VCaP (cell line): ENCODE measurements around the gene IL12RB1.
A peak's percentile ranks its signal among the peaks of the same experiment; 100 is the strongest.
"Not testable (repeated sequence)": the region's sequence is repeated elsewhere in the genome, so short reads cannot be mapped to it uniquely, and the experiment has no call there.

ENCODE experiments used
- H3K27ac ChIP-seq: fragments of 450-650 bp; 2 replicates; pipeline ENCODE4 v1.5.1; 2017
- TF ChIP-seq, protein P1 (sequence below): fragments of 450-650 bp; conservative IDR thresholded peaks from 2 replicates; pipeline ENCODE4 v1.5.1; 2017; ENCODE audit warnings: mild to moderate bottlenecking, moderate library complexity

The IL12RB1 gene

DNA sequence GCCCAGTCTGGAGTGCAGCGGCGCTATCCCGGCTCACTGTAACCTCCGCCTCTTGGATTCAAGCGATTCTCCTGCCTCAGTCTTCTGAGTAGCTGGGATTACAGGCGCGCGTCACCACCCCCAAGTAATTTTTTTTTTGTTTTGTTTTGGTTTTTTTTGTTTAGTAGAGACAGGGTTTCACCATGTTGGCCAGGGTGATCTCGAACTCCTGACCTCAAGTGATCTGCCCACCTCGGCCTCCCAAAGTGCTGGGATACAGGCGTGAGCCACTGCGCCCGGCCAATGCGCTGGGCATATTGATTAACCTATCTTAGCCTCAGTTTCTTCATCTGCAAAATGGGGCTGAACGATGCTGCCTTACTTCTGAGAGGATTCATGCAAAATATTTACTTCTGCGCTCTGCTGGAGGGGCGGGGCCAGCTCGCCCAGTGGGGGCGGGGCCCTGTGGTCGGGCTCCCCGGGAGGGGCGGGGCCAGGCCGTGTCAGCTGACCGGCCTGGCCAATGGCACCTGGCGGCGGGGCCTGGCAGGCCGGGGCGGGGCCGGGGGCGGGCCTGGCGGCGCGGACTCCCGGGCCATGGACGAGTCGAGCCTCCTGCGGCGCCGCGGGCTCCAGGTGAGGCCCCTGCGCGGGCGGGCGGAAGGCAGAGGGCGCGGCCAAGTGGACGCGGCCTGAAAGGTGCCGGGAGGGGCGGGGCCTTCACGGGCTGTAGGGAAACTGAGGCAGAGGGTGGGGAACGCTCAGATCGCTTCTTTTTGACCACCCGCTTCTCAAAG is 10.7 kb upstream of the IL12RB1 start, which contains the start of gene MAST3:
MAST3 (plus strand) TSS at position 562 of the 776 bp plus-strand sequence; CDS start at position 577, 15 bp downstream.
- TF ChIP-seq, protein P1, sequence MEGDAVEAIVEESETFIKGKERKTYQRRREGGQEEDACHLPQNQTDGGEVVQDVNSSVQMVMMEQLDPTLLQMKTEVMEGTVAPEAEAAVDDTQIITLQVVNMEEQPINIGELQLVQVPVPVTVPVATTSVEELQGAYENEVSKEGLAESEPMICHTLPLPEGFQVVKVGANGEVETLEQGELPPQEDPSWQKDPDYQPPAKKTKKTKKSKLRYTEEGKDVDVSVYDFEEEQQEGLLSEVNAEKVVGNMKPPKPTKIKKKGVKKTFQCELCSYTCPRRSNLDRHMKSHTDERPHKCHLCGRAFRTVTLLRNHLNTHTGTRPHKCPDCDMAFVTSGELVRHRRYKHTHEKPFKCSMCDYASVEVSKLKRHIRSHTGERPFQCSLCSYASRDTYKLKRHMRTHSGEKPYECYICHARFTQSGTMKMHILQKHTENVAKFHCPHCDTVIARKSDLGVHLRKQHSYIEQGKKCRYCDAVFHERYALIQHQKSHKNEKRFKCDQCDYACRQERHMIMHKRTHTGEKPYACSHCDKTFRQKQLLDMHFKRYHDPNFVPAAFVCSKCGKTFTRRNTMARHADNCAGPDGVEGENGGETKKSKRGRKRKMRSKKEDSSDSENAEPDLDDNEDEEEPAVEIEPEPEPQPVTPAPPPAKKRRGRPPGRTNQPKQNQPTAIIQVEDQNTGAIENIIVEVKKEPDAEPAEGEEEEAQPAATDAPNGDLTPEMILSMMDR = no peak

DNA sequence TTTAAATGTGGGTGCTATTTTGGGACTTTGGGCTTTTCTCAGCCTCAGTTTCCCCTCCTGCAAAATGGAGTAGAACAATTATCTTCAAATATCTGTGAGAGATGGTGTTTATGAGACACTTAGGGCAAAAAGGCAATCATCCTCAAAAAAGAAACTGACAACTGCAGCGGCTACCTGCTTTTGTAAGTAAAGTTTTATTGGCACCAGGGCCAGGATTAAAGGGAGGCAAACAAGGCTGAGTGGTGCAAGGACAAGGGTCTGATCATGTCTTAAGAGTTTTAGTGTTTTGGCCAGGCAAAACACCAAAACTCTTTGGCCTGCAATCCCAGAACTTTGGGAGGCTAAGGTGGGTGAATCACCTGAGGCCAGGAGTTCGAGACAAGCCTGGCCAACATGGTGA is 9.5 kb upstream of the IL12RB1 start:
- no peak overlapping the region for H3K27ac ChIP-seq
- TF ChIP-seq, protein P1 = no peak

More for the DNA sequence above, 10.7 kb upstream of the IL12RB1 start, which contains the start of gene MAST3:
- peak within 1 kb of the TSS; percentile 25; the same call in 1 of the 2 replicates for H3K27ac ChIP-seq

DNA sequence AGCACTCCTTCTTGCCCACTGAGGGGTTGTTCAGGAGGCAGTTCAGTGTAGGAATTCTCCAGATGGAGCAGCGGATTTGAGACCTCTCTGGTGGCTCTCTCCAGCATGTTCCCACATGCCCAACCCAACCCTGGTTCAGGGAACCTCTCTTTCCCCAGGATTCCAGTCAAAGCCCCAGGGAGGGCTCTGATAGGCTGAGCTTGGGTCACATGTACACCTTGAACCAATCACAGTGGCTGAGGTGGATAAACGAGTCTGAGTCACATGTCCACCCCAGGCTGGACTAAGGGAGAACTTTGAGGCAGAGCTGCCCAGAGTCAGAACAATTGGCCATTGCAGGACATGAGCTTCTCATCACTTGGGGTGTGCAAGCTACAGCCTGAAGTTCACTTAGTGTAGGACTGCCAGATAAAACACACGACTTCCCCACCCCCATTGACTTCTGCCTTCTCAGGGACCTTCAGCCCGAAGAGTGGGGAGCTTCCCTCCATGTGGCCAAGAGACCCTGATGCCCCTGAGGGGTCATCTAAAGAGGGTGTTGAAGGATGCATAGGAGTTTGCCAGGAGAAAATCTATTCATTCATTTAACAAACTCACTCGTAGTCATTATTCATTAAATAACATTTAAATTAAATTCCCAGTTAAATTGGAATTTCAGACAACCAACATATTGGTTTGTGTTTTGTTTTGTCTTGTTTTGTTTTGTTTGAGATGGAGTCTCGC is 6.9 kb upstream of the IL12RB1 start:
- TF ChIP-seq, protein P1 = no peak
- no peak overlapping the region for H3K27ac ChIP-seq

DNA sequence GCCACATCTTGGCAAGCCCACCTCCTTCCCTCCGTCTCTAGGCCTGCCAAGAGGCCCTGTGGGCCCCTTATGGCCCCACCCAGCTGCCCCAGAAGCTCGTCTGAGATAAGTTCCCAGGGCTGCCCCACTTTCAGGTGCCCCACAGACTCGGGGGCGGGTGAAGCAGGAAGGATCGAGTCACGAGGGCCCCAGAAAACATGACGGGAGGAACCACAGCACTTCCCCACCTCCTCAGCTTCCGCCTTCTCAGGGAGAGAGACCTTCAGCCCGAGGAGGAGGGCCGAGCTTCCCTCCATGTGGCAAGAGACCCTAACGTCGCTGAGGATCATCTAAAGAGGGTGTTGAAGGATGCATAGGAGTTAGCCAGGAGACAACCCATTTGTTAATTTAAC is 4.5 kb upstream of the IL12RB1 start:
- TF ChIP-seq, protein P1 = no peak
- H3K27ac ChIP-seq = no peak overlapping the region

DNA sequence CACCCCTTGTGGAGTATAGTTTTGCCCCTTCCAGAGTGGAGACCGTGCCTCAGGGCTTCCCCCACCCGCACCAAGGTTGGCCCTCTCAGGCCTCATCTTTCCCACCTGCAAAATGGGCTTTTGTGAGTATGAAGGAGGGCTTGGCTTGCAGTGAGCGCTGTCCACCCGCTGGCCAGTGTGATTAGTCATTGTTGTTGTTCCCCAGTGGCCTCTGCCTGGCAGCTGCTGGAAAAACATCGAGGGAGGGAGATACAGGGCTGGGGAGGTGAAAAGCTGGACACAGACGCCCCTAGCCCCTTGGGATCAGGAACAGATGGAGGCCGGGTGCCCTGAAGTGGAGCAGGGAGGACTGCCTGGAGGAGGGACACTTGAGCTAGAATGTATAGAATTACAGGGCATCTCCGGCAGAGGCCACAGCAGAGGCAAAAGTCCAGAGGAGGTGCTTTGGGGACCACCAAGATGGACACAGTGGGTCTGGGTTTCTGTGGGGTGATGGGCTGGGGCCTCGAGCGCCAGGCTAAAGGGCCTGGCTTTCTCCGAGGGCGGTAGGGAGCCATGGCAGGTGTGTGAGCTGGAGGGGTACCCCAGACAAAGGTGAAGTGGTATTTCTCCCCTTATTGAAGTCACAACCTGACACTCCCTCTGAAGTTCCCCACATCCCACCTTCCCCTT is 3.9 kb upstream of the IL12RB1 start:
- TF ChIP-seq, protein P1 = no peak
- H3K27ac ChIP-seq = no peak overlapping the region

DNA sequence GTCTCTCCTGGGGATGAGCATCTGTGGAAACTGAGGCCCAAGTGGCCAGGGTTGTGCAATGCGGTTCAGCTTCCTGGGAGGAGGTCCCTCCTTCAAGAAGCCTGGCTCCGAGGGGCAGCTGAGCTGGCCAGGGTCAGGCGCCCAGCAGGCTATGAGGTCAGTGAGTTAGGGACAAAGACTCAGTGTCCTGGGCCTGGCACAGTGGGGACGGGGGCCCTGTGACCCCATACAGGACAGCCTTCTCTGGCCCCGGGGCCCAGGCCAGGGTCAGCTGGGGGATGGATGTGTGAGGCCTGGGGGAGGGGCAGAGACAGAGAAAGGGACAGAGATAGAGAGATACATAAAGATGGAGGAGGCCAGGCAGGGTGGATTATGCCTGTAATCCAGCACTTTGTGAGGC is 3.0 kb upstream of the IL12RB1 start:
- TF ChIP-seq, protein P1 = no peak
- H3K27ac ChIP-seq = no peak overlapping the region

DNA sequence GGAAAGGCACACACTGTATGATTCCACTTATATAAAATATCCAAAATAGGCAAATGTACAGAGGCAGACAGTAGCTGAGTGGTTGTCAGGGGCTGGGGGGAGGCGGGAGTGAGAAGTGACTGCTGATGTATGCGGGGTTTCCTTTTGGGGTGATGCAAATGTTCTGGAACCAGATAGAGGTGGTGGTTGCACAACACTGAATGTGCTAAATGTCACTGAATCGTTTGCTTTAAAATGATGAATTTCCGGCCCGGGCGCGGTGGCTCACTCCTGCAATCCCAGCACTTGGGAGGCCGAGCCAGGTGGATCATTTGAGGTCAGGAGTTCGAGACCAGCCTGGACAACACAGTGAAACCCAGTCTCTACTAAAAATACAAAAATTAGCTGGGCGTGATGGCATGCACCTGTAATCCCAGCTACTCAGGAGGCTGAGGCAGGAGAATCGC is 2.4 kb upstream of the IL12RB1 start:
- not testable (repeated sequence) for H3K27ac ChIP-seq
